Measurements from ENCODE around the gene ADGRG6.

ADGRG6 gene

GRCh38 chr6:142377497-142377848 is 75.7 kb downstream of the ADGRG6 start:
- no peak overlapping the region for H3K4me3 ChIP-seq (ENCODE audit: low read length)
- TF ChIP-seq, protein P1, sequence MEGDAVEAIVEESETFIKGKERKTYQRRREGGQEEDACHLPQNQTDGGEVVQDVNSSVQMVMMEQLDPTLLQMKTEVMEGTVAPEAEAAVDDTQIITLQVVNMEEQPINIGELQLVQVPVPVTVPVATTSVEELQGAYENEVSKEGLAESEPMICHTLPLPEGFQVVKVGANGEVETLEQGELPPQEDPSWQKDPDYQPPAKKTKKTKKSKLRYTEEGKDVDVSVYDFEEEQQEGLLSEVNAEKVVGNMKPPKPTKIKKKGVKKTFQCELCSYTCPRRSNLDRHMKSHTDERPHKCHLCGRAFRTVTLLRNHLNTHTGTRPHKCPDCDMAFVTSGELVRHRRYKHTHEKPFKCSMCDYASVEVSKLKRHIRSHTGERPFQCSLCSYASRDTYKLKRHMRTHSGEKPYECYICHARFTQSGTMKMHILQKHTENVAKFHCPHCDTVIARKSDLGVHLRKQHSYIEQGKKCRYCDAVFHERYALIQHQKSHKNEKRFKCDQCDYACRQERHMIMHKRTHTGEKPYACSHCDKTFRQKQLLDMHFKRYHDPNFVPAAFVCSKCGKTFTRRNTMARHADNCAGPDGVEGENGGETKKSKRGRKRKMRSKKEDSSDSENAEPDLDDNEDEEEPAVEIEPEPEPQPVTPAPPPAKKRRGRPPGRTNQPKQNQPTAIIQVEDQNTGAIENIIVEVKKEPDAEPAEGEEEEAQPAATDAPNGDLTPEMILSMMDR (IDR thresholded peaks at IDR 0.05; ENCODE audit: insufficient read depth, low read depth, low read length, missing control alignments) = no peak
- DNase-seq (ENCODE audit: low read depth) = no peak

GRCh38 chr6:142378138-142378875 is 76.5 kb downstream of the ADGRG6 start:
- no peak overlapping the region for H3K4me3 ChIP-seq (ENCODE audit: low read length)
- TF ChIP-seq, protein P1 (IDR thresholded peaks at IDR 0.05; ENCODE audit: insufficient read depth, low read depth, low read length, missing control alignments) = no peak
- peak; percentile 48 for DNase-seq (ENCODE audit: low read depth)

- no peak for DNase-seq (ENCODE audit: low read depth)
- no peak overlapping the region for H3K4me3 ChIP-seq (ENCODE audit: low read length)
- TF ChIP-seq, protein P1 (IDR thresholded peaks at IDR 0.05; ENCODE audit: insufficient read depth, low read depth, low read length, missing control alignments) = no peak
Observed at GRCh38 chr6:142380626-142381025, 78.8 kb downstream of the ADGRG6 start.

DNA sequence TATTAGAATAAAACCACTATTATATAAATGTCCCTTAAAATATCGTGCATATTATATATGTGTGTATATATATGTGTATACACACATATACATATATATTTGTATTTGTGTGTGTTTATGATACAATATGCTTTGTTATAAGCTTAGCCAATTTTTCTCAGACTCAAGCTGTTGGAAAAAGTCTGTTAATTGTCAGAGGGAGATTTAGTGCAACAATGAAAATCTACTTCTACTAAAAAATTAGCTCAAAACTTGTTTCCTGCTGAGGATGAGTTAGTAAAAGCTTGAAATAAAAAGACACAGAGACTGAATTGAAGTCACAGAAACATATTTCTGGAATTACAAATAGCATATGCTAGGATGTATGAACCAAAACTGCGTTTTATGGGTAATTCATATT is 79.4 kb downstream of the ADGRG6 start:
- no peak overlapping the region for H3K4me3 ChIP-seq (ENCODE audit: low read length)
- TF ChIP-seq, protein P1 (IDR thresholded peaks at IDR 0.05; ENCODE audit: insufficient read depth, low read depth, low read length, missing control alignments) = no peak
- DNase-seq (ENCODE audit: low read depth) = no peak

GRCh38 chr6:142381845-142382378 is 80.1 kb downstream of the ADGRG6 start:
- no peak overlapping the region for H3K4me3 ChIP-seq (ENCODE audit: low read length)
- TF ChIP-seq, protein P1 (IDR thresholded peaks at IDR 0.05; ENCODE audit: insufficient read depth, low read depth, low read length, missing control alignments) = no peak
- DNase-seq (ENCODE audit: low read depth) = no peak

GRCh38 chr6:142384519-142385254 is 82.9 kb downstream of the ADGRG6 start:
- H3K4me3 ChIP-seq (ENCODE audit: low read length) = no peak overlapping the region
- TF ChIP-seq, protein P1 (IDR thresholded peaks at IDR 0.05; ENCODE audit: insufficient read depth, low read depth, low read length, missing control alignments) = no peak
- no peak for DNase-seq (ENCODE audit: low read depth)
